Effector memory CD8-positive, alpha-beta T cell (primary cell): Measurements from ENCODE around the gene PLPPR3.
A peak's percentile ranks its signal among the peaks of the same experiment; 100 is the strongest.
"Not testable (repeated sequence)": the region's sequence is repeated elsewhere in the genome, so short reads cannot be mapped to it uniquely, and the experiment has no call there.

Source experiments
- ATAC-seq: fragments of 150-1000 bp; cut with Tn5 transposase; replicated peaks from 2 replicates; pipeline ENCODE4 v1.10.0; 2021; ENCODE audit warnings: mild to moderate bottlenecking, moderate library complexity
- DNase-seq, 3 experiments: peaks; one replicate each; pipeline ENCODE4 v3.0.0; 2021
- H3K27ac Mint-ChIP-seq, 2 donors: one replicate each; pipeline ENCODE4 v1.8.0; 2022; ENCODE audit warnings: mild to moderate bottlenecking in 2 of 2, mixed read lengths in 2 of 2, moderate library complexity in 2 of 2
- H3K27me3 Mint-ChIP-seq, 2 donors: one replicate each; pipeline ENCODE4 v1.8.0; 2022; ENCODE audit warnings: mixed read lengths in 2 of 2
- H3K36me3 Mint-ChIP-seq: one replicate; pipeline ENCODE4 v1.8.0; 2022; ENCODE audit warnings: mild to moderate bottlenecking, moderate library complexity, mixed read lengths; ENCODE audit not compliant: insufficient read depth
- H3K4me1 Mint-ChIP-seq, 2 donors: one replicate each; pipeline ENCODE4 v1.8.0; 2022; ENCODE audit warnings: low read depth in 2 of 2, mixed read lengths in 2 of 2
- H3K4me3 Mint-ChIP-seq, 2 donors: one replicate each; pipeline ENCODE4 v1.8.0; 2022; ENCODE audit warnings: mild to moderate bottlenecking in 2 of 2, mixed read lengths in 2 of 2, moderate library complexity in 2 of 2
- H3K9me3 Mint-ChIP-seq, 2 donors: one replicate each; pipeline ENCODE4 v1.8.0; 2022; ENCODE audit warnings: mixed read lengths in 2 of 2

The PLPPR3 gene

GRCh38 chr19:849195-849594 lies 27.4 kb upstream of the PLPPR3 start:
- H3K36me3 Mint-ChIP-seq, H3K4me3 Mint-ChIP-seq, H3K4me1 Mint-ChIP-seq, DNase-seq, ATAC-seq, H3K9me3 Mint-ChIP-seq, H3K27ac Mint-ChIP-seq: not testable (repeated sequence)
- peaks cover 36 to 65% of the 10 kb centered on the region in 2 donors for H3K27me3 Mint-ChIP-seq

DNA sequence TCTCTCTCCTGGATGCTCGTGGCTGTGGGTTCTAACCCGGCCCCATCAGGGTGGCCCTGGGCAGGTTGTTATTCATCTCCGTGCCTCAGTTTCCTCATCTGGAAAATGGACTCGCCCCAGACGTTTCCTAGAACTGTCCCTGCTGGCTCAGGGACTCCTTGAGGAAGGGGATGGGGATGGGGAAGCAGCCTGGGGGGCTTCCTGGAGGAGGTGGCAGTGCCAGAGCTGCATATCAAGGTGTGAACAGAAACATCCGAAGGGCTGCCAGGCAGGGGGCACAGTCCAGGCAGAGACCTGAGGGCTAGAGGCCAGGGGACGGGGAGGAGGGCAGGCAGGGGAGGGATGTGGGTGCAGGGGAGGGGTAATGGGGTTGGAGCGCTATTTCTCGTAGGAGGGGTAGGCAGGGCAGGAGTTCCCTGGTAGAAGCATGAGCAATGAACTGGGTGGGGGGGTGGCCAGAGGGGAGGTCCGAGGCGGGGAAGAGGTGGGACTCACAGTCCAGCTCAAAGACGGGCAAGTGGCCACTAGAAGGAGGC lies 26.7 kb upstream of the PLPPR3 start:
- ATAC-seq (no peak), DNase-seq (no peak)
- Mint-ChIP-seq H3K27ac (no peak overlapping the region), H3K9me3 (no peaks in the 10 kb centered on the region), H3K4me3 (no peak overlapping the region), H3K27me3 (peaks cover 36 to 68% of the 10 kb centered on the region in 2 donors), H3K36me3 (peaks cover 3% of the 10 kb centered on the region), H3K4me1 (peaks cover 5 to 7% of the 10 kb centered on the region in 2 donors)

GRCh38 chr19:845707-846521 lies 24.2 kb upstream of the PLPPR3 start:
- Mint-ChIP-seq H3K9me3 (no peaks in the 10 kb centered on the region), H3K4me3 (no peak overlapping the region), H3K36me3 (peaks cover 12% of the 10 kb centered on the region), H3K27me3 (peaks cover 41 to 76% of the 10 kb centered on the region in 2 donors), H3K4me1 (peaks cover 6 to 7% of the 10 kb centered on the region in 2 donors), H3K27ac (peak overlapping the region in 1 of 2 donors; percentile 49)
- no peak for DNase-seq
- ATAC-seq, result no peak

- Mint-ChIP-seq H3K4me1 (peaks cover 6 to 7% of the 10 kb centered on the region in 2 donors), H3K4me3 (peak overlapping the region; percentile 52 to 54), H3K27me3 (peaks cover 43 to 73% of the 10 kb centered on the region in 2 donors), H3K36me3 (peaks cover 13% of the 10 kb centered on the region), H3K27ac (peak overlapping the region in 1 of 2 donors; percentile 35), H3K9me3 (no peaks in the 10 kb centered on the region)
- ATAC-seq, result peak; percentile 60
- no peak for DNase-seq
Measured at GRCh38 chr19:844546-844971, 22.8 kb upstream of the PLPPR3 start.

- peaks cover 13% of the 10 kb centered on the region for H3K36me3 Mint-ChIP-seq
- peak overlapping the region; percentile 52 to 54 for H3K4me3 Mint-ChIP-seq
- H3K9me3 Mint-ChIP-seq, result no peaks in the 10 kb centered on the region
- DNase-seq, result no peak
- H3K27ac Mint-ChIP-seq, result peak overlapping the region in 1 of 2 donors; percentile 35
- H3K4me1 Mint-ChIP-seq, result peaks cover 6 to 7% of the 10 kb centered on the region in 2 donors
- peaks cover 48 to 73% of the 10 kb centered on the region in 2 donors for H3K27me3 Mint-ChIP-seq
- no peak for ATAC-seq
Measured at GRCh38 chr19:843836-844545, 22.2 kb upstream of the PLPPR3 start.

DNA sequence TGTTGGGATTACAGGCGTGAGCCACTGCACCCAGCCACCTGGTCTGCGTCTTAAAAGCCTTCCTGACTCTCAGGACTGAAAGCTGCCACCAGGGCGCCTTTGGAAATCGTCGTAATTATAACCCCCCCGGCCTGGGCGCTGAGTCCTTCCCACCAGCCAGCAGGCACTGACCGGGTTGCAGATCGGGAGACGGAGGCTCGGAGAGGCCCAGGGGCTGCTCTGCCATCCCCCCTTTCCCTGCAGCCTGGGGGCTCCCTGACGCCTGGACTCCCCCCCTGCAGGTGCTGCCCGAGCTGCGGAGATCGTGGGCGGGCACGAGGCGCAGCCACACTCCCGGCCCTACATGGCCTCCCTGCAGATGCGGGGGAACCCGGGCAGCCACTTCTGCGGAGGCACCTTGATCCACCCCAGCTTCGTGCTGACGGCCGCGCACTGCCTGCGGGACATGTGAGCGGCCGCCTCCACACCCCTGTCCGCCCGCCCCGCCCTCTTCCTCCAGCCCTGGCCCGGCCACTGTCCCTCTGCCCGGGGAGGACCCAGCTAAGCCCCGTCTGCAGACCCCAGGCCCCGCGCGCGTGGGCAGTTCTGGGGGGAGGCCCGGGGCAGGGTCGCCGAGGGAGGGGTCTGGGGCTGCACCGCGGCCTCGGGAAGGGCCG lies 21.6 kb upstream of the PLPPR3 start:
- no peak overlapping the region for H3K4me3 Mint-ChIP-seq
- H3K27me3 Mint-ChIP-seq, result peaks cover 45 to 67% of the 10 kb centered on the region in 2 donors
- no peaks in the 10 kb centered on the region for H3K9me3 Mint-ChIP-seq
- DNase-seq (no peak), ATAC-seq (no peak)
- H3K36me3 Mint-ChIP-seq, result peaks cover 13% of the 10 kb centered on the region
- no peak overlapping the region for H3K27ac Mint-ChIP-seq
- peaks cover 6 to 7% of the 10 kb centered on the region in 2 donors for H3K4me1 Mint-ChIP-seq

GRCh38 chr19:842802-843179 lies 21.0 kb upstream of the PLPPR3 start:
- H3K36me3 Mint-ChIP-seq, result peaks cover 13% of the 10 kb centered on the region
- not testable (repeated sequence) for H3K4me1 Mint-ChIP-seq, H3K9me3 Mint-ChIP-seq, DNase-seq, ATAC-seq, H3K27ac Mint-ChIP-seq, H3K4me3 Mint-ChIP-seq
- H3K27me3 Mint-ChIP-seq, result peaks cover 40 to 62% of the 10 kb centered on the region in 2 donors

DNA sequence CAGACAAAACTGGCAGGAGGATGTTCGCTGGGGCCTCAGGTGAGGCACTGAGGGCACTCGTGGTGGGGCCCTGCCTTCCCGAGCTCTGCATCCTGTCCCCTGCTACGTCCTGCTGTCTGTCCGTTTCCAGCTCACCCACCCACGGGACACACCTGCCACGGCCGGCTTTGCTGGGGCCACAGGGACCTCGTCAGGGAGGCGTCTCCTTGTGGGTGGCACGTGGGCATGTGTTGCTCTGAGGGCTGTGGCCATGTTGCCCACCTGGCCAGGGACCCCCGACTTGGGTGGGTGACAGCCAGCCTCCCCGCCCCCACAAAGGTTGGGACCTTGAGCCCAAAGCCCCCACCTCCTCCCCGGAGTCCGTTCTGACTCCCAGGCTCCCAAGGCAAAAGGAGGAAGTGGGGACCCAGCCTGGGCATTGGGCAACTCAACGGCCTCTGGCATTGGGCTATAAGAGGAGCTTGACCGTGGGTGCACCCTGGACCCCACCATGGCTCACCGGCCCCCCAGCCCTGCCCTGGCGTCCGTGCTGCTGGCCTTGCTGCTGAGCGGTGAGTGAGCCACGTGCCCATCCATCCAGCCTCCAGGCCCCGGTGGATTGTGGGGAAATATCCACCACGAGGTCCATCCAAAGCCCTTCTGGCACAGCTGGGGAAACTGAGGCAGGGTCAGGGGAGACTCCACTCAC lies 18.9 kb upstream of the PLPPR3 start, which contains the start of gene PRTN3:
Gene PRTN3, plus strand, starts transcription at position 481 of the 688 bp plus-strand sequence. Its CDS starts 10 bp downstream, at position 491.
- no peak within 1 kb of the TSS for H3K27ac Mint-ChIP-seq
- peaks cover 40 to 62% of the 10 kb centered on the region in 2 donors for H3K27me3 Mint-ChIP-seq
- H3K4me3 Mint-ChIP-seq, result no peak within 1 kb of the TSS

DNA sequence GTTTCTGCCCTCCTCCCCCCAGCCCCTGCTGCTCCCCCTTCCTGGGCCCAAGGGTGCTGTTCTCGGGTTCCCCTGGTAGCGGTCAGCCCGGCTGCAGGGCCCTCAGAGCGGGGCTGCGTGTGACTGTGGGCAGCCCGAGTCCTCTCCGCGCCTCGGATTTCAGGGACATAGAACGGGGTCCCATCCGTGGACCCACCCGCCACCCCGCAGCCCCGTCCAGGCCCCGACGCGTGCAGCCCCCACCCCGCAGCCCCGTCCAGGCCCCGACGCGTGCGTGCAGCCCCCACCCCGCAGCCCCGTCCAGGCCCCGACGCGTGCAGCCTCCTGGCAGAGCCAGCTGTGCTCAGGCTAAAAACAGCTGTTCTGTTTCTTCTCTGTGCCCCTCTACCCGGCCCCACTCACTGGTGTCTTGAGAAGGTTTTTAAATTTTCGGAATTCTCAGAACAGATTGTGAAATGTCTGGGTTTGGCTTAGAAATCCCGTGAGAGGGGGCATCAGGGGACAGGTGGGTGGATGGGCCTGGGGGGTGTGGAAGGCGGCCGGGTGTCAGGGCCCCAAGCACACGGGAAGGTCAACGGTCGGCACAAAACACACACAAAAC lies 13.6 kb upstream of the PLPPR3 start:
- no peaks in the 10 kb centered on the region for H3K36me3 Mint-ChIP-seq
- no peak for DNase-seq
- peaks cover 0 to 3% of the 10 kb centered on the region in 2 donors for H3K4me1 Mint-ChIP-seq
- no peak for ATAC-seq
- H3K27me3 Mint-ChIP-seq, result peaks cover 27 to 46% of the 10 kb centered on the region in 2 donors
- no peak overlapping the region for H3K27ac Mint-ChIP-seq
- H3K9me3 Mint-ChIP-seq, result no peaks in the 10 kb centered on the region
- H3K4me3 Mint-ChIP-seq, result no peak overlapping the region

More for the DNA sequence above, 18.9 kb upstream of the PLPPR3 start, which contains the start of gene PRTN3:
- Mint-ChIP-seq H3K36me3 (peaks cover 10% of the 10 kb centered on the region), H3K9me3 (no peaks in the 10 kb centered on the region), H3K4me1 (peaks cover 4 to 7% of the 10 kb centered on the region in 2 donors)
- ATAC-seq (no peak), DNase-seq (no peak)

GRCh38 chr19:834216-834615 lies 12.5 kb upstream of the PLPPR3 start:
- DNase-seq (no peak), ATAC-seq (no peak)
- Mint-ChIP-seq H3K36me3 (no peaks in the 10 kb centered on the region), H3K4me1 (peaks cover 0 to 3% of the 10 kb centered on the region in 2 donors), H3K27me3 (peaks cover 23 to 42% of the 10 kb centered on the region in 2 donors), H3K9me3 (no peaks in the 10 kb centered on the region), H3K27ac (no peak overlapping the region), H3K4me3 (no peak overlapping the region)

DNA sequence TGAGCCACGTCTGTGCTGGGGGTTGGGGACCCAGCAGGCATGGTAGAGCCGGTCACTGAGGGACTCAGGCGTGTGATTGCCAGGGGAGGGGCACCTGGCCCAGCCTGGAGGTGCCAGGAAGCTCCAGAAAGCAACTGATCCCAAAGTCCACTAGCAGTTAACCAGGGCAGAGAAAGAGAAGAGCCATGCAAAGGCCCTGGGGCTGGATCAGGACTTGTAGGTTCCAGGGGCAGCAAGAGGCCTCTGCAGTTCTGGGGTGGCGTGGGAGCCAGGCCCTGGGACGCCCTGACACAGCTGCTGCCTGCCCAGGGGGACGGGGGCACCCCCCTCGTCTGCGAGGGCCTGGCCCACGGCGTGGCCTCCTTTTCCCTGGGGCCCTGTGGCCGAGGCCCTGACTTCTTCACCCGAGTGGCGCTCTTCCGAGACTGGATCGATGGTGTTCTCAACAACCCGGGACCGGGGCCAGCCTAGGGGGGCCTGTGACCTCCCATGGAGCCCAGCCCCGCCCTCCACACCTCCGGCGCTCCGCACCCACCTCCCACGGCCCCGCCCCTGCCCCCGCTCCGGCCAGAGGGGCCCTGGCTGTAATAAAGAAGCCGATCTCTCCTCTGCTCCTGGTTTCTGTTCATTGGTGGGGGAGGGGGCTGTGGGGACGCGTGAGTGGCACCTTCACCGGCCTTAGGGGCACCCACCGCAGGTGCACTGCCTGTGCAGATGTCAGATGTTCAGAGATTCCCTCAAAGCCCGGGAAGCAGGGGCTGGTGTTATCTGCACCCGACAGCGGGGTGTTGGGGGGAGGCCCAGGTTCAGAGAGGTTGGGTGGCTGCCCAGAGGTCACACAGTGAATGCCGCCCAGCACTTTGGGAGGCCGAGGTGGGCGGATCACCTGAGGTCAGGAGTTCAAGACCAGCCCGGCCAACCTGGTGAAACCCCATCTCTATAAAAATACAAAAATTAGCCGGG lies 9.9 kb upstream of the PLPPR3 start:
- H3K4me1 Mint-ChIP-seq, result peaks cover 0 to 3% of the 10 kb centered on the region in 2 donors
- H3K27ac Mint-ChIP-seq, result no peak overlapping the region
- ATAC-seq (no peak), DNase-seq (no peak)
- H3K9me3 Mint-ChIP-seq, result no peaks in the 10 kb centered on the region
- H3K36me3 Mint-ChIP-seq, result peaks cover 2% of the 10 kb centered on the region
- H3K4me3 Mint-ChIP-seq, result no peak overlapping the region
- peaks cover 12 to 30% of the 10 kb centered on the region in 2 donors for H3K27me3 Mint-ChIP-seq
